Activated T-helper 9 cell treated with anti-CD3 and anti-CD28 coated beads, Interleukin-2, amount 50 U/mL, for 16 hours (primary cell): Measurements from ENCODE around the gene ASTN1.

Source experiments
- DNase-seq: peaks from one replicate; pipeline ENCODE4 v3.0.0-alpha.2; 2020; ENCODE audit warnings: low read depth

Gene ASTN1

GRCh38 chr1:176989754-176990153, 174.8 kb downstream of the ASTN1 start:
- no peak for DNase-seq

GRCh38 chr1:176989023-176989422, 175.5 kb downstream of the ASTN1 start:
- no peak for DNase-seq

GRCh38 chr1:176987016-176987415, 177.5 kb downstream of the ASTN1 start:
- DNase-seq, result no peak

- DNase-seq, result no peak
Measured at GRCh38 chr1:176983731-176984130, 180.8 kb downstream of the ASTN1 start.

GRCh38 chr1:176976771-176977170, 187.7 kb downstream of the ASTN1 start:
- DNase-seq, result no peak

- no peak for DNase-seq
Measured at GRCh38 chr1:176976225-176976624, 188.3 kb downstream of the ASTN1 start.

GRCh38 chr1:176964687-176965086, 199.8 kb downstream of the ASTN1 start:
- DNase-seq, result no peak

GRCh38 chr1:176963181-176963580, 201.3 kb downstream of the ASTN1 start:
- no peak for DNase-seq

- no peak for DNase-seq
Measured at GRCh38 chr1:176961678-176962077, 202.8 kb downstream of the ASTN1 start.

- DNase-seq, result no peak
Measured at GRCh38 chr1:176959191-176959820, 205.2 kb downstream of the ASTN1 start.

- DNase-seq, result no peak
Measured at GRCh38 chr1:176957603-176958002, 206.9 kb downstream of the ASTN1 start.

GRCh38 chr1:176954242-176954641, 210.3 kb downstream of the ASTN1 start:
- DNase-seq, result no peak

GRCh38 chr1:176950736-176951324, 213.7 kb downstream of the ASTN1 start:
- no peak for DNase-seq

- no peak for DNase-seq
Measured at GRCh38 chr1:176949033-176949662, 215.4 kb downstream of the ASTN1 start.

GRCh38 chr1:176944606-176945005, 219.9 kb downstream of the ASTN1 start:
- no peak for DNase-seq

GRCh38 chr1:176943783-176944182, 220.7 kb downstream of the ASTN1 start:
- DNase-seq, result no peak

GRCh38 chr1:176942346-176942745, 222.2 kb downstream of the ASTN1 start:
- DNase-seq, result no peak

GRCh38 chr1:176939993-176940392, 224.5 kb downstream of the ASTN1 start:
- no peak for DNase-seq

GRCh38 chr1:176938375-176938774, 226.1 kb downstream of the ASTN1 start:
- DNase-seq, result no peak

GRCh38 chr1:176934370-176934769, 230.1 kb downstream of the ASTN1 start:
- DNase-seq, result no peak

GRCh38 chr1:176932114-176933104, 232.1 kb downstream of the ASTN1 start:
- DNase-seq, result no peak

GRCh38 chr1:176931526-176931925, 233.0 kb downstream of the ASTN1 start:
- no peak for DNase-seq
